ENCODE results near the gene GABBR2. TPM values are rescaled to one million over a fixed set of nuclear protein-coding genes. Genes with fewer than 3 reads are reported as not detected.

The GABBR2 gene
- total RNA-seq, 1 donor from 2014 or later: 0.24 TPM

DNA sequence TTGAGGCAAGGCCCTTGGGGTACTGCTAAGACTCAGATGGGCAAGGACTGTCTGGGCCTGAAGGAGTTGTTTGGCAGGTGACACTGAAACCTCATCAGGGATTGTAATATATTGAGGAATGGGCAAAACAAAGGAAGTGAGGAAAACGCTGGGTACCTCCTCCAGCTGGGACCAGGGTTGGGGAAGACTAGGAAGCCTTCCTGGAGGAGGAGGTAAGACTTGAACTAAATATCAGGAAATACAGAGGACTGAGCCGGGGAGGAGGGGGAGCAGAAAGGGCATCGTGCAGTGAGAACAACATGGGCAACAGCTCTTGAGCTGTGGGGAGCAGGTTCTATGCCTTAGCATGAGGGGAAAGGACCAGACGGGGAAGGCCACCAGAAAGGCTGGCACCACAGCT lies 144.0 kb downstream of the GABBR2 start:
- intact Hi-C loops (cut with DNase I): no loop called here
- H3K27me3 ChIP-seq (ENCODE audit: low read depth): no peaks in the 10 kb centered on the region
- H3K36me3 ChIP-seq: no peaks in the 10 kb centered on the region
- no peak overlapping the region for H3K27ac ChIP-seq
- no peak overlapping the region for H3K4me3 ChIP-seq
- TF ChIP-seq, protein P1, sequence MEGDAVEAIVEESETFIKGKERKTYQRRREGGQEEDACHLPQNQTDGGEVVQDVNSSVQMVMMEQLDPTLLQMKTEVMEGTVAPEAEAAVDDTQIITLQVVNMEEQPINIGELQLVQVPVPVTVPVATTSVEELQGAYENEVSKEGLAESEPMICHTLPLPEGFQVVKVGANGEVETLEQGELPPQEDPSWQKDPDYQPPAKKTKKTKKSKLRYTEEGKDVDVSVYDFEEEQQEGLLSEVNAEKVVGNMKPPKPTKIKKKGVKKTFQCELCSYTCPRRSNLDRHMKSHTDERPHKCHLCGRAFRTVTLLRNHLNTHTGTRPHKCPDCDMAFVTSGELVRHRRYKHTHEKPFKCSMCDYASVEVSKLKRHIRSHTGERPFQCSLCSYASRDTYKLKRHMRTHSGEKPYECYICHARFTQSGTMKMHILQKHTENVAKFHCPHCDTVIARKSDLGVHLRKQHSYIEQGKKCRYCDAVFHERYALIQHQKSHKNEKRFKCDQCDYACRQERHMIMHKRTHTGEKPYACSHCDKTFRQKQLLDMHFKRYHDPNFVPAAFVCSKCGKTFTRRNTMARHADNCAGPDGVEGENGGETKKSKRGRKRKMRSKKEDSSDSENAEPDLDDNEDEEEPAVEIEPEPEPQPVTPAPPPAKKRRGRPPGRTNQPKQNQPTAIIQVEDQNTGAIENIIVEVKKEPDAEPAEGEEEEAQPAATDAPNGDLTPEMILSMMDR (IDR thresholded peaks at IDR 0.05): no peak
- no peak for ATAC-seq
- no peak for DNase-seq
- H3K9me3 ChIP-seq: no peaks in the 10 kb centered on the region
- no peaks in the 10 kb centered on the region for H3K4me1 ChIP-seq

DNA sequence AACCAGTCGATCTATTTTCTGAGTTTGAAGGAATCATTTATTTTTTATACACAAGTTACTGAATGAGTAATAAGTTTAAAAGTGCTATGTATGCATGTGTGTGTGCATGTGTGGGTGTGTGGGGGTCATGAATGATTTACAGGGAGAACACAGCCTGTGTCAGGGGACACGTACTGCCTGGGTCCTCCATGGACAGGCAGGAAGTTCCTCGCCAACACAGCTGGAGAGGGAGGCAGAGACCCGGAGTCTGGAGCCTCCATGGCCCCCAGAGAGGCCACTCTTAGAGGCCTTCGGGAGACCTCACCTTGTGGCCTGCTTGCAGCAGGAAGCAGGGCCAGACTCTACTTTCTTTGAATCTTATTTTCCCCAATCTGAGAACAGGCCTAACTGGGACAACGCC lies 144.7 kb downstream of the GABBR2 start:
- H3K9me3 ChIP-seq: no peaks in the 10 kb centered on the region
- H3K4me1 ChIP-seq: no peaks in the 10 kb centered on the region
- no peak for ATAC-seq
- H3K27ac ChIP-seq: no peak overlapping the region
- intact Hi-C loops (cut with DNase I): no loop called here
- TF ChIP-seq, protein P1 (IDR thresholded peaks at IDR 0.05): no peak
- no peaks in the 10 kb centered on the region for H3K36me3 ChIP-seq
- DNase-seq: no peak
- no peak overlapping the region for H3K4me3 ChIP-seq
- no peaks in the 10 kb centered on the region for H3K27me3 ChIP-seq (ENCODE audit: low read depth)

DNA sequence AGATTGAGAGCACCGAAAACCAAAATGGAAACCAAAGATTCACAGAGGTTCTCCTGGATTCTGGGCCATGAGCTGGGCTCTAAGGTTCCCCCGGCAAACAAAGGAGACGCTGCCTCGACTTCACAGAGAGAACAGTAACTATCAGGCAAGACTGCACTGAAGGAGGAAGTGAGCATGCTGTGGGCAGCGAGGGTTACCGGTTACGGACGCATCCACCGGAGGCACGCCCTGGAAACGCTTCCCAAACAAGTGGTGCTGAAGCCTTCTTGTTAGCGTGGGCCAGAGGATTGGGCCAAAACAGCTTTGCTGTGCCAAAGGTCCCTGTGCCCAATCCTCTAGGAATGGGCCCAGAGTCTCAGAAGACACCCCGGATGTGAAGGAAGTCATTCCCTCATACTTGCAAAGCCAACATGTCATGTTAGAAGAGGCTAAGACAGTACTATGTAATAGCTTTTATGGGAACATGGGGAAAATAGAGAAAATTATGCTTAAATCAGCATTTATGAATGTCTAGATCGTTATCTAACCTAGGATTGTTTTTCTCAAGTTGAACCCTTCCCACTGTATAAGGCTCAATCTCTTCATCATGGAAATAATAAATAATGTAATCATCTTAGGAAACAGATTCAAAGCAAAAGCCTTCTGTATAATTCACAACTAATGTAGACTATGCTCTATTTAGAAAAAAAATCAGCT lies 145.4 kb downstream of the GABBR2 start:
- Histone ChIP-seq H3K4me3 (no peak overlapping the region), H3K27ac (no peak overlapping the region), H3K36me3 (no peaks in the 10 kb centered on the region), H3K9me3 (no peaks in the 10 kb centered on the region), H3K27me3 (ENCODE audit: low read depth) (no peaks in the 10 kb centered on the region), H3K4me1 (no peaks in the 10 kb centered on the region)
- intact Hi-C loops (cut with DNase I): no loop called here
- TF ChIP-seq, protein P1 (IDR thresholded peaks at IDR 0.05): no peak
- DNase-seq: no peak
- no peak for ATAC-seq

DNA sequence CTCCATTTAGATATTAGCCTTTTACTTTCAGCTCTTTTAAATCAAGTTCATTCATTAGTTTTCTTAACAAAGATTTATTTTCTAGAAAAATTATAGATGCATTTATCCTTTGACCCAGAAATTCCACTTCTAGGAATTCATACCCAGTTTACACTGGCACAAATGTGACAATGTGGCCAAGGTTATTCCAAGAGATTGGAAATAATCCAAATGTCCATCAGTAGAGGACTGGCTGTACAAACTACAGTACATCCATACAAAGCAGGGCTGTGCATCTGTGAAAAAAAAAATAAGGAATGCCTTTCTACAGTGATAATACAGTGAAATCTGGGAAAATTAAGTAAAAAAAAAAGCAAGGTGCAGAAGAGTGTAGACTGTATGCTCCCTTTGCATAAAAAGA lies 149.2 kb downstream of the GABBR2 start:
- no peak overlapping the region for H3K4me3 ChIP-seq
- no peaks in the 10 kb centered on the region for H3K9me3 ChIP-seq
- no peak for ATAC-seq
- H3K4me1 ChIP-seq: no peaks in the 10 kb centered on the region
- TF ChIP-seq, protein P1 (IDR thresholded peaks at IDR 0.05): no peak
- intact Hi-C loops (cut with DNase I): no loop called here
- no peaks in the 10 kb centered on the region for H3K27me3 ChIP-seq (ENCODE audit: low read depth)
- no peaks in the 10 kb centered on the region for H3K36me3 ChIP-seq
- DNase-seq: no peak
- H3K27ac ChIP-seq: no peak overlapping the region

DNA sequence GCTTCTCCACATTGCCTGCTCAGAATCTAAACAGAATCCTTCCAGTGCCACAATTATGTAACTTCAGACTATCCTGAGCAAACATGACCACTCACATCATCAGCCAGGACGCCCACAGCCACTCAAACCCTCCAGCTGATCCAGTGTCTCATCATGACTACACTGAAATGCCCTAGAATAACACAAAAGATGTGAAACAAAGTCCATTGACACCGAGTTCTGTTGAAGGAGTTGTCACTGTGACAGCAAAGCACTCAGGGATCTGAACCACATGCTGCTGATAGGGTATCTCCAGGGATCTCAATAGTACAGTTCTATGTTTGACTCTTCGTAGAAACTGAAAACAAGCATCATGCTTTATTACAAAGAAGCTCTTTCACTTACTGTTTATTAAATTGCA lies 150.2 kb downstream of the GABBR2 start:
- DNase-seq (no peak), ATAC-seq (no peak)
- Histone ChIP-seq H3K4me3 (no peak overlapping the region), H3K9me3 (no peaks in the 10 kb centered on the region), H3K27ac (no peak overlapping the region), H3K27me3 (ENCODE audit: low read depth) (no peaks in the 10 kb centered on the region), H3K36me3 (no peaks in the 10 kb centered on the region), H3K4me1 (no peaks in the 10 kb centered on the region)
- TF ChIP-seq, protein P1 (IDR thresholded peaks at IDR 0.05): no peak
- intact Hi-C loops (cut with DNase I): no loop called here

Measured in lower lobe of right lung (tissue), 2 donors.